ENCODE measurements around the gene CAMKMT. TPM values are rescaled to one million over a fixed set of nuclear protein-coding genes. Genes with fewer than 3 reads are reported as not detected.

The CAMKMT gene
- total RNA-seq, 2 donors from 2014 or later: 3.6 to 4.6 TPM

- no peak for TF ChIP-seq CTCF (IDR thresholded peaks at IDR 0.05)
- no peaks in the 10 kb centered on the region for H3K27me3 ChIP-seq
- H3K36me3 ChIP-seq: no peaks in the 10 kb centered on the region
- no peak overlapping the region for H3K4me3 ChIP-seq
- DNase-seq (ENCODE audit: low spot score): no peak
- no peaks in the 10 kb centered on the region for H3K4me1 ChIP-seq
- H3K27ac ChIP-seq: no peak overlapping the region
- no peaks in the 10 kb centered on the region for H3K9me3 ChIP-seq
Observed at GRCh38 chr2:44742057-44742456, 380.3 kb downstream of the CAMKMT start.

GRCh38 chr2:44743473-44743872 is 381.7 kb downstream of the CAMKMT start:
- DNase-seq (ENCODE audit: low spot score): no peak
- H3K27ac ChIP-seq: no peak overlapping the region
- H3K36me3 ChIP-seq: no peaks in the 10 kb centered on the region
- TF ChIP-seq CTCF (IDR thresholded peaks at IDR 0.05): no peak
- no peaks in the 10 kb centered on the region for H3K9me3 ChIP-seq
- no peaks in the 10 kb centered on the region for H3K27me3 ChIP-seq
- H3K4me3 ChIP-seq: no peak overlapping the region
- no peaks in the 10 kb centered on the region for H3K4me1 ChIP-seq

- DNase-seq (ENCODE audit: low spot score): no peak
- TF ChIP-seq CTCF (IDR thresholded peaks at IDR 0.05): no peak
- H3K4me3 ChIP-seq: no peak overlapping the region
- no peaks in the 10 kb centered on the region for H3K36me3 ChIP-seq
- no peaks in the 10 kb centered on the region for H3K9me3 ChIP-seq
- no peaks in the 10 kb centered on the region for H3K4me1 ChIP-seq
- H3K27ac ChIP-seq: no peak overlapping the region
- no peaks in the 10 kb centered on the region for H3K27me3 ChIP-seq
Observed at GRCh38 chr2:44744961-44745892, 383.5 kb downstream of the CAMKMT start.

- no peak overlapping the region for H3K4me3 ChIP-seq
- H3K9me3 ChIP-seq: no peaks in the 10 kb centered on the region
- TF ChIP-seq CTCF (IDR thresholded peaks at IDR 0.05): no peak
- H3K27ac ChIP-seq: no peak overlapping the region
- no peaks in the 10 kb centered on the region for H3K4me1 ChIP-seq
- H3K36me3 ChIP-seq: no peaks in the 10 kb centered on the region
- DNase-seq (ENCODE audit: low spot score): no peak
- H3K27me3 ChIP-seq: no peaks in the 10 kb centered on the region
Observed at GRCh38 chr2:44745922-44746766, 384.4 kb downstream of the CAMKMT start.

GRCh38 chr2:44746856-44747615 is 385.3 kb downstream of the CAMKMT start:
- TF ChIP-seq CTCF (IDR thresholded peaks at IDR 0.05): no peak
- no peaks in the 10 kb centered on the region for H3K27me3 ChIP-seq
- no peak overlapping the region for H3K4me3 ChIP-seq
- no peaks in the 10 kb centered on the region for H3K36me3 ChIP-seq
- H3K27ac ChIP-seq: no peak overlapping the region
- DNase-seq (ENCODE audit: low spot score): no peak
- H3K9me3 ChIP-seq: no peaks in the 10 kb centered on the region
- H3K4me1 ChIP-seq: no peaks in the 10 kb centered on the region

All from right atrium auricular region (tissue), 2 donors.